Lower lobe of right lung (tissue), 2 donors: ENCODE measurements around the gene A1CF. TPM values are rescaled to one million over a fixed set of nuclear protein-coding genes. Genes with fewer than 3 reads are reported as not detected.
A peak's percentile ranks its signal among the peaks of the same experiment; 100 is the strongest.
"Not testable (repeated sequence)": the region's sequence is repeated elsewhere in the genome, so short reads cannot be mapped to it uniquely, and the experiment has no call there.

Experiments
- ATAC-seq, 2 donors: fragments of 200-7000 bp; cut with Tn5 transposase; one replicate each; pipeline ENCODE4 v1.9.1; 2020 to 2022; ENCODE audit warnings: mild to moderate bottlenecking in 2 of 2, moderate library complexity in 2 of 2
- DNase-seq: peaks from one replicate; pipeline ENCODE4 v3.0.0-alpha.2; 2020
- H3K27ac ChIP-seq: fragments of 200-600 bp; one replicate; pipeline ENCODE4 v1.8.0; 2022
- H3K27me3 ChIP-seq: fragments of 200-600 bp; one replicate; pipeline ENCODE4 v1.8.0; 2022; ENCODE audit warnings: low read depth
- H3K36me3 ChIP-seq: fragments of 200-600 bp; one replicate; pipeline ENCODE4 v1.8.0; 2022; ENCODE audit warnings: mild to moderate bottlenecking
- H3K4me1 ChIP-seq: fragments of 200-600 bp; one replicate; pipeline ENCODE4 v1.8.0; 2022
- H3K4me3 ChIP-seq: fragments of 200-600 bp; one replicate; pipeline ENCODE4 v1.8.0; 2022; ENCODE audit warnings: mild to moderate bottlenecking
- H3K9me3 ChIP-seq: fragments of 200-600 bp; one replicate; pipeline ENCODE4 v1.8.0; 2022
- CTCF ChIP-seq: fragments of 200-600 bp; IDR thresholded peaks from one replicate; pipeline ENCODE4 v1.8.0; 2022; ENCODE audit warnings: antibody characterized with exemption, mild to moderate bottlenecking
- intact Hi-C: fragments of 100-400 bp; cut with DNase I; formaldehyde crosslinking; loops from one replicate; pipeline ENCODE4 v1.11.0; 2022
- total RNA-seq: library from RNA; stranded (reverse); fragmentation: NEBNext Ultra II Directional; extraction: Animal tissue kit (Norgen Biotek cat#: 25700); gene quantifications from one replicate; pipeline ENCODE4 v1.2.1, GENCODE V29; 2021
- donor health status: DM: no; HTN: yes; CAD: no; lungs with severe emphysema.

Gene A1CF
- total RNA-seq, 1 donor from 2014 or later = not detected

- ATAC-seq (no peak), DNase-seq (no peak)
- Histone ChIP-seq H3K36me3 (no peaks in the 10 kb centered on the region), H3K4me1 (no peaks in the 10 kb centered on the region), H3K27ac (no peak overlapping the region), H3K4me3 (no peak overlapping the region), H3K9me3 (peaks cover 8% of the 10 kb centered on the region), H3K27me3 (no peaks in the 10 kb centered on the region)
- intact Hi-C loops = no loop called here
- TF ChIP-seq CTCF = no peak
These were observed 33.6 kb upstream of the A1CF start for GRCh38 chr10:50919010-50919409.

DNA sequence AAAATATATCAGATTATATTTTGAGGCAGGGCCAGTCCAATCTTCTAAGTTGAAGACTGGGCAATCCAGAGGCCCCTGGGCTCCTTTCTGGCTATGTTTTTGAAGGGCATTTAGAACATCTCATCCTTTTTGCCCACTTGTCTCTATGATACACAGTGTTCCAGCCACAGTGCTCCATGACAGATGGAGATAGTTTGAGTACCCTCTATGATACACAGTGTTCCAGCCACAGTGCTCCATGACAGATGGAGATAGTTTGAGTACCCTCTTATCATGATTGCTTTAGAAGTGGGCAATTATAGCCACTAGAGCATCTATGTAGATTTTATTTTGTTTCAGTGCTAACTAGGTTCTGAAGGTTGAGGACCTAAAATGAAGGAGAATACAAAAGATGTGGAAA is 33.1 kb upstream of the A1CF start:
- Histone ChIP-seq H3K4me1 (no peaks in the 10 kb centered on the region), H3K4me3 (no peak overlapping the region), H3K36me3 (no peaks in the 10 kb centered on the region), H3K9me3 (peaks cover 5% of the 10 kb centered on the region), H3K27me3 (no peaks in the 10 kb centered on the region), H3K27ac (no peak overlapping the region)
- ATAC-seq = no peak
- intact Hi-C loops = no loop called here
- no peak for TF ChIP-seq CTCF
- no peak for DNase-seq

DNA sequence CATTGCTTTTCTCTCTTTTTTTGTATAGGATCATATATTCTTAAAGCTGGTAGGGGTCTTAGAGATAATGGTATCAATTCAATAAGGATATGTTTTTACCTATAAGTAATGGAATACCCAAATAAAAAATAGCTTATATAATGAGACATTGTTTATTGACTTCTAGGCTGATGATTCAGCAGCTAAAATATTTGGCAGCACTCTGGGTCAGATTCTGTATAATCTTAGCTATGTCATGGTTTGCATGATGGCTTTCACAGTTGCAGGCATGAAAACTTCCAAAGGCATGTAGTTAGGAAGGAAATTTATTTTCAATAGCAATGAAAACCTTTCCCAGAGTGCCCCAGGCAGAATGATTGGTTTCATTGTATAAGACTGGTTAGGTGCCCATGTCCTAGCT is 32.1 kb upstream of the A1CF start:
- Histone ChIP-seq H3K9me3 (no peaks in the 10 kb centered on the region), H3K27ac (no peak overlapping the region), H3K36me3 (no peaks in the 10 kb centered on the region), H3K27me3 (no peaks in the 10 kb centered on the region), H3K4me1 (no peaks in the 10 kb centered on the region), H3K4me3 (no peak overlapping the region)
- DNase-seq (no peak), ATAC-seq (peak in 1 of 2 donors; percentile 39)
- intact Hi-C loops = no loop called here
- no peak for TF ChIP-seq CTCF

GRCh38 chr10:50909334-50910014 is 24.0 kb upstream of the A1CF start:
- no peaks in the 10 kb centered on the region for H3K4me1 ChIP-seq
- intact Hi-C loops = no loop called here
- ATAC-seq (peak; percentile 62 to 76), DNase-seq (no peak)
- no peaks in the 10 kb centered on the region for H3K36me3 ChIP-seq
- H3K9me3 ChIP-seq = no peaks in the 10 kb centered on the region
- no peak overlapping the region for H3K4me3 ChIP-seq
- H3K27me3 ChIP-seq = no peaks in the 10 kb centered on the region
- H3K27ac ChIP-seq = no peak overlapping the region
- no peak for TF ChIP-seq CTCF

GRCh38 chr10:50908366-50908765 is 22.9 kb upstream of the A1CF start:
- Histone ChIP-seq H3K9me3 (no peaks in the 10 kb centered on the region), H3K4me1 (no peaks in the 10 kb centered on the region), H3K27me3 (no peaks in the 10 kb centered on the region), H3K27ac (no peak overlapping the region), H3K4me3 (no peak overlapping the region), H3K36me3 (no peaks in the 10 kb centered on the region)
- no peak for TF ChIP-seq CTCF
- DNase-seq (no peak), ATAC-seq (no peak)
- intact Hi-C loops = no loop called here

DNA sequence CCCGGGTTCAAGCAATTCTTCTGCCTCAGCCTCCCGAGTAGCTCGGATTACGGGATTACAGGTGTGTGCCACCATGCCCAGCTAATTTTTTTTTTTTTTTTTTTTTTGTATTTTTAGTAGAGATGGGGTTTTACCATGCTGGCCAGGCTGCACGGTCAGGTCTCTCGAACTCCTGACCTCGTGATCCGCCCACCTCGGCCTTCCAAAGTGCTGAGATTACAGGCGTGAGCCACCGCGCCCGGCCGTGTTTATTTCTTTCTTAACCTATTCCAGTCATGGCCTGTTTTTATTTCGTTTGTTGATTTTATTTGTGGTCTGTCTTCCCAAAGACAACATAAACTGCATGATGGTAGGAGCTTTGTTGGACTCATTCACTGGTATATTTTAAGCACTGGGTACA is 20.4 kb upstream of the A1CF start:
- intact Hi-C loops, H3K27me3 ChIP-seq, DNase-seq, H3K27ac ChIP-seq, H3K36me3 ChIP-seq, H3K4me3 ChIP-seq, H3K4me1 ChIP-seq, ATAC-seq, H3K9me3 ChIP-seq: not testable (repeated sequence)
